H1 (cell line): ENCODE measurements around the gene CCN6. TPM values are rescaled to one million over a fixed set of nuclear protein-coding genes. Genes with fewer than 3 reads are reported as not detected.

Experiments used
- CTCF ChIA-PET: fragments of 300-600 bp; sonication (Branson Sonifier 250); formaldehyde crosslinking; loops from one replicate; lab custom pipeline; 2021; ENCODE audit not compliant: partially characterized antibody; lab: Charles Lee
- POLR2A ChIA-PET: fragments of 300-600 bp; sonication (Branson Sonifier 250); formaldehyde crosslinking; loops from one replicate; lab custom pipeline; 2021; ENCODE audit warnings: inconsistent platforms; ENCODE audit not compliant: partially characterized antibody; lab: Charles Lee
- DNase-seq, 2 experiments: peaks; one replicate each; pipeline versions ENCODE4 v3.0.0 to v3.0.0-alpha.2; 2010 to 2022; ENCODE audit warnings: low spot score in 2 of 2, low read depth in 1 of 2, mixed read lengths in 1 of 2
- FAIRE-seq: peaks from 2 replicates; lab custom pipeline; 2011; peaks lifted over from hg19 to GRCh38; lab: Jason Lieb, UNC
- H2AFZ ChIP-seq: 2 replicates; pipeline ENCODE4 v1.8.1; 2012; ENCODE audit warnings: low read length, inconsistent platforms
- H2AK5ac ChIP-seq: 2 replicates; pipeline ENCODE4 v1.6.1; 2013; ENCODE audit warnings: low read depth, low read length
- H2BK120ac ChIP-seq: replicated peaks from 2 replicates; pipeline ENCODE3; 2013; ENCODE audit warnings: low read depth, low read length, inconsistent platforms
- H2BK12ac ChIP-seq: 2 replicates; pipeline ENCODE4 v1.6.1; 2013; ENCODE audit warnings: low read depth, low read length
- H2BK15ac ChIP-seq: 2 replicates; pipeline ENCODE4 v1.6.1; 2013; ENCODE audit warnings: low read length
- H2BK20ac ChIP-seq: 2 replicates; pipeline ENCODE4 v1.6.1; 2013; ENCODE audit warnings: low read length
- H2BK5ac ChIP-seq: 2 replicates; pipeline ENCODE4 v1.6.1; 2013; ENCODE audit warnings: low read depth, low read length
- H3K14ac ChIP-seq: 2 replicates; pipeline ENCODE4 v1.6.1; 2013; ENCODE audit warnings: inconsistent platforms; ENCODE audit not compliant: insufficient read length
- H3K18ac ChIP-seq: 2 replicates; pipeline ENCODE4 v1.6.1; 2013; ENCODE audit warnings: low read length; ENCODE audit errors: extremely low read depth
- H3K23ac ChIP-seq: 2 replicates; pipeline ENCODE4 v1.6.1; 2013; ENCODE audit warnings: inconsistent platforms; ENCODE audit not compliant: insufficient read length
- H3K23me2 ChIP-seq: 2 replicates; pipeline ENCODE4 v1.6.1; 2013; ENCODE audit warnings: low read depth, low read length
- H3K27ac ChIP-seq: 2 replicates; pipeline ENCODE4 v1.6.1; 2011; ENCODE audit warnings: low read depth, low read length, inconsistent platforms
- H3K27me3 ChIP-seq, 4 experiments: replicated peaks in 1 of 4; 1 replicate in 1 of 4; 2 replicates in 3 of 4; pipeline versions ENCODE4 v1.6.1 to v1.8.1; 2011 to 2013; ENCODE audit warnings: low read length in 3 of 4, mild to moderate bottlenecking in 3 of 4, inconsistent platforms in 2 of 4, mixed read lengths in 2 of 4, moderate library complexity in 1 of 4; ENCODE audit not compliant: control insufficient read depth in 3 of 4, insufficient read depth in 3 of 4; ENCODE audit errors: extremely low read depth in 1 of 4
- H3K36me3 ChIP-seq, 4 experiments: 2 replicates each; pipeline versions ENCODE4 v1.6.1 to v1.8.1; 2011 to 2013; ENCODE audit warnings: mild to moderate bottlenecking in 4 of 4, low read length in 3 of 4, moderate library complexity in 2 of 4, control low read depth in 1 of 4, inconsistent platforms in 1 of 4; ENCODE audit not compliant: insufficient read depth in 4 of 4, control insufficient read depth in 2 of 4
- H3K4ac ChIP-seq: replicated peaks from 2 replicates; pipeline ENCODE3; 2013; ENCODE audit warnings: low read length, low read depth, mixed read lengths, inconsistent platforms; ENCODE audit not compliant: insufficient read length
- H3K4me1 ChIP-seq, 4 experiments: replicated peaks in 1 of 4; 1 replicate in 1 of 4; 2 replicates in 3 of 4; pipeline versions ENCODE4 v1.6.1 to v1.8.1; 2011 to 2013; ENCODE audit warnings: low read length in 3 of 4, inconsistent platforms in 2 of 4, mixed read lengths in 1 of 4; ENCODE audit not compliant: insufficient read depth in 4 of 4, control insufficient read depth in 3 of 4
- H3K4me2 ChIP-seq, 2 experiments: 2 replicates each; pipeline versions ENCODE4 v1.6.1 to v1.8.1; 2011 to 2013; ENCODE audit warnings: low read depth in 2 of 2, low read length in 2 of 2, control low read depth in 1 of 2, inconsistent platforms in 1 of 2, mild to moderate bottlenecking in 1 of 2; ENCODE audit not compliant: insufficient read depth in 1 of 2
- H3K4me3 ChIP-seq, 4 experiments: fragments of 200-600, 300-600 bp in 1 of 4; sonication (generic), shearing (Covaris generic), sonication (Bioruptor Twin) in 1 of 4; 2 replicates each; pipeline versions ENCODE4 v1.5.1 to v1.8.1; 2011 to 2016; ENCODE audit warnings: low read length in 4 of 4, low read depth in 3 of 4, control low read depth in 2 of 4, inconsistent platforms in 2 of 4, mild to moderate bottlenecking in 2 of 4, mixed read lengths in 1 of 4, moderate library complexity in 1 of 4; ENCODE audit not compliant: insufficient read depth in 2 of 4; ENCODE audit errors: extremely low read depth in 1 of 4
- H3K56ac ChIP-seq: replicated peaks from 2 replicates; pipeline ENCODE3; 2013; ENCODE audit warnings: low read depth, mild to moderate bottlenecking, mixed read lengths, low read length, inconsistent platforms; ENCODE audit not compliant: insufficient read length
- H3K79me1 ChIP-seq: 2 replicates; pipeline ENCODE4 v1.6.1; 2013; ENCODE audit warnings: low read depth, low read length, control low read depth
- H3K79me2 ChIP-seq, 2 experiments: 2 replicates each; pipeline versions ENCODE4 v1.6.1 to v1.8.1; 2012 to 2013; ENCODE audit warnings: low read length in 2 of 2, mild to moderate bottlenecking in 2 of 2, inconsistent platforms in 1 of 2; ENCODE audit not compliant: insufficient read depth in 2 of 2, control insufficient read depth in 1 of 2
- H3K9ac ChIP-seq, 4 experiments: replicated peaks in 1 of 4; 1 replicate in 1 of 4; 2 replicates in 3 of 4; pipeline versions ENCODE4 v1.6.1 to v1.8.1; 2011 to 2013; ENCODE audit warnings: low read depth in 3 of 4, low read length in 3 of 4, control low read depth in 2 of 4, mild to moderate bottlenecking in 2 of 4, moderate library complexity in 2 of 4, inconsistent platforms in 1 of 4; ENCODE audit errors: extremely low read depth in 1 of 4
- H3K9me3 ChIP-seq, 2 experiments: 2 replicates each; pipeline versions ENCODE4 v1.6.1 to v1.8.1; 2012 to 2013; ENCODE audit warnings: mild to moderate bottlenecking in 2 of 2, moderate library complexity in 2 of 2, control low read depth in 1 of 2, inconsistent platforms in 1 of 2, low read depth in 1 of 2, low read length in 1 of 2, mixed read lengths in 1 of 2; ENCODE audit not compliant: insufficient read depth in 2 of 2
- H4K20me1 ChIP-seq, 2 experiments: replicated peaks in 1 of 2; 2 replicates each; pipeline versions ENCODE3 to v1.8.1; 2011 to 2013; ENCODE audit warnings: inconsistent platforms in 2 of 2, low read length in 2 of 2, mild to moderate bottlenecking in 1 of 2; ENCODE audit not compliant: insufficient read depth in 2 of 2, control insufficient read depth in 1 of 2
- H4K5ac ChIP-seq: 2 replicates; pipeline ENCODE4 v1.6.1; 2013; ENCODE audit warnings: low read length, low read depth, mixed read lengths, inconsistent platforms; ENCODE audit not compliant: insufficient read length
- H4K8ac ChIP-seq: 2 replicates; pipeline ENCODE4 v1.8.0; 2013; ENCODE audit warnings: mild to moderate bottlenecking, moderate library complexity, low read length, inconsistent platforms; ENCODE audit not compliant: insufficient read depth; ENCODE audit errors: extremely low read depth
- H4K91ac ChIP-seq: replicated peaks from 2 replicates; pipeline ENCODE3; 2013; ENCODE audit warnings: low read length, mixed read lengths, inconsistent platforms; ENCODE audit not compliant: insufficient read length
- BCL11A ChIP-seq, 2 experiments: IDR thresholded peaks; one replicate each; pipeline ENCODE4 v1.6.1; 2011; ENCODE audit warnings: low read depth in 2 of 2, low read length in 2 of 2, mild to moderate bottlenecking in 2 of 2
- BRCA1 ChIP-seq: IDR thresholded peaks from 2 replicates; pipeline ENCODE4 v1.6.1; 2012; ENCODE audit warnings: low read depth, low read length, improper control_type of control experiment
- CBX5 ChIP-seq: fragments of 300-800, 300-1000 bp; sonication (generic); IDR thresholded peaks from 2 replicates; pipeline ENCODE4 v1.7.1; 2016; ENCODE audit warnings: antibody characterized with exemption, low read length, low read depth
- CTCF ChIP-seq, 3 experiments: IDR thresholded peaks; 1 replicate in 2 of 3; 2 replicates in 1 of 3; pipeline versions ENCODE4 v1.5.1 to v1.6.1; 2011; ENCODE audit warnings: low read length in 3 of 3, mild to moderate bottlenecking in 3 of 3, inconsistent platforms in 2 of 3, low read depth in 1 of 3, moderate library complexity in 1 of 3; ENCODE audit not compliant: insufficient read depth in 1 of 3; ENCODE audit errors: control extremely low read depth in 1 of 3
- EGR1 ChIP-seq: IDR thresholded peaks from 2 replicates; pipeline ENCODE4 v1.6.1; 2011; ENCODE audit warnings: low read depth, low read length, borderline replicate concordance
- NANOG ChIP-seq: IDR thresholded peaks from 2 replicates; pipeline ENCODE4 v1.6.1; 2011; ENCODE audit warnings: low read length, low read depth, mild to moderate bottlenecking, inconsistent platforms; ENCODE audit not compliant: insufficient read depth, poor library complexity, severe bottlenecking
- POU5F1 ChIP-seq: IDR thresholded peaks from 2 replicates; pipeline ENCODE4 v1.6.1; 2011; ENCODE audit warnings: low read depth, mild to moderate bottlenecking, low read length, moderate library complexity
- RBBP5 ChIP-seq: IDR thresholded peaks from 2 replicates; pipeline ENCODE4 v1.7.1; 2012; ENCODE audit warnings: low read depth, mild to moderate bottlenecking, inconsistent platforms, low read length, moderate library complexity, borderline replicate concordance
- RFX5 ChIP-seq: IDR thresholded peaks from 2 replicates; pipeline ENCODE4 v1.6.1; 2011; ENCODE audit warnings: low read depth, low read length, improper control_type of control experiment, borderline replicate concordance
- RNF2 ChIP-seq: fragments of 200-900, 300-1000 bp; sonication (generic); IDR thresholded peaks from 2 replicates; pipeline ENCODE4 v1.7.1; 2016; ENCODE audit warnings: borderline replicate concordance, low read depth, mild to moderate bottlenecking, antibody characterized with exemption, low read length; ENCODE audit not compliant: poor library complexity, severe bottlenecking; ENCODE audit errors: missing control alignments
- SP4 ChIP-seq: IDR thresholded peaks from 2 replicates; pipeline ENCODE4 v1.6.1; 2012; ENCODE audit warnings: low read length, inconsistent platforms
- ZNF274 ChIP-seq: IDR thresholded peaks from 2 replicates; pipeline ENCODE4 v1.7.0; 2012; ENCODE audit warnings: low read length, borderline replicate concordance; ENCODE audit errors: extremely low read depth
- WGBS, 2 experiments: shearing (Covaris generic) in 1 of 2; methylation state at CpG; one replicate each; pipeline versions ENCODE4 v1.1.6 to v1.1.7; 2013 to 2015; ENCODE audit warnings: low lambda C conversion rate in 2 of 2, mixed read lengths in 2 of 2, inconsistent platforms in 1 of 2, low coverage in 1 of 2, missing lambda C conversion rate in 1 of 2; ENCODE audit not compliant: insufficient replicate concordance in 2 of 2, insufficient coverage in 1 of 2, insufficient read length in 1 of 2; ENCODE audit errors: extremely low coverage in 1 of 2, missing lambda C conversion rate in 1 of 2; 5-methylcytosine and 5-hydroxymethylcytosine counted together
- polyA plus RNA-seq, 7 experiments: library from polyadenylated mRNA; depleted of rRNA in 3 of 7; stranded (reverse) in 5 of 7; unstranded in 2 of 7; fragments of >200 nt in 5 of 7; fragments of 200-250 nt in 2 of 7; gene quantifications; 1 replicate in 5 of 7; 2 replicates in 1 of 7; 4 replicates in 1 of 7; pipeline versions ENCODE4 v1.2.1 to v1.2.3, GENCODE V29; 2011 to 2013; ENCODE audit warnings: missing spikeins in 2 of 7, mixed read lengths in 2 of 7
- total RNA-seq: library from RNA; stranded (reverse); fragmentation: NEBNext Ultra II Directional; extraction: Animal tissue kit (Norgen Biotek cat#: 25700); gene quantifications from 2 replicates; pipeline ENCODE4 v1.2.1, GENCODE V29; 2021

The CCN6 gene
- total and polyA plus RNA-seq, 2 of the 8 experiments (the other 6 are each of a cell fraction or from before 2014, with no cell fraction given) = not detected

DNA sequence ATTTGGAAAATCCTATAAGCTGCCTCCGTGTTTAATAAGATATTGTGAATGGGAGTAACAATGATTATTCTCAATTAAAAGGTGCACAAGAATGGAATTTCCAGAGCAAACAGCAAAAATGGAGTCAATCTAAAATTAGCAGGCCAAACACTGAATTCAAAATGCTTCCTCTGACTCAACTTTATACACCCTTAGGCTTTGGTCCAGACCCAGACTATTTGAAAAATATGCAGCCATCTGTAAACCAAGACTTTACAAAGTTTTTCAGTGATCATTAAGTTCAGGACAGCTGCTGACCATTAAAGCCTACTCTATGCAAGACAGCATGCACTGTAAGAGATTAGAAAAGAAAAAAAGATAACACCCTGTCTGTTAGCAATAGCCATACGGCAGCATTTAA is 39.4 kb upstream of the CCN6 start:
- POLR2A ChIA-PET = no interaction called here
- Histone ChIP-seq H4K91ac (no peak overlapping the region), H4K5ac (no peak overlapping the region), H2BK12ac (no peak overlapping the region), H3K14ac (no peak overlapping the region), H2BK5ac (no peak overlapping the region), H2AFZ (no peak overlapping the region), H2BK15ac (no peak overlapping the region), H3K27ac (no peak overlapping the region), H3K36me3 (no peaks in the 10 kb centered on the region), H2BK20ac (no peak overlapping the region), H3K18ac (no peak overlapping the region), H3K23me2 (no peaks in the 10 kb centered on the region), H2AK5ac (no peak overlapping the region), H3K79me1 (no peaks in the 10 kb centered on the region), H3K4ac (no peak overlapping the region), H4K8ac (no peak overlapping the region), H3K9me3 (no peaks in the 10 kb centered on the region), H2BK120ac (no peak overlapping the region), H3K23ac (no peak overlapping the region), H3K56ac (no peak overlapping the region), H3K27me3 (no peaks in the 10 kb centered on the region), H3K79me2 (no peaks in the 10 kb centered on the region), H3K4me3 (no peak overlapping the region), H3K9ac (no peak overlapping the region), H4K20me1 (no peaks in the 10 kb centered on the region), H3K4me1 (no peaks in the 10 kb centered on the region), H3K4me2 (no peak overlapping the region)
- WGBS, 2 experiments = 90% methylated on average over 2 of the region's 2 CpGs; no CpG with 5 or more reads in 1 of the 2 experiments
- DNase-seq (no peak), FAIRE-seq (no peak)
- CTCF ChIA-PET = interaction anchor here (0.6 to 12.2 kb wide), 5 partner anchors 13 to 57 kb away, joined by 3 to 92 read pairs (median 3); no protein-coding TSS in a partner anchor
- TF ChIP-seq RFX5 = no peak
- no peak for TF ChIP-seq RBBP5
- TF ChIP-seq EGR1 = no peak
- TF ChIP-seq NANOG = no peak
- no peak for TF ChIP-seq ZNF274
- TF ChIP-seq BCL11A (IDR thresholded peaks at IDR 0.05; ENCODE audit: low read depth in 2 of 2, low read length in 2 of 2) = no peak
- no peak for TF ChIP-seq BRCA1
- TF ChIP-seq CBX5 = no peak
- TF ChIP-seq POU5F1 = no peak
- TF ChIP-seq CTCF (IDR thresholded peaks at IDR 0.05; ENCODE audit: control extremely low read depth in 1 of 3, insufficient read depth in 1 of 3, low read depth in 1 of 3, low read length in 3 of 3) = no peak
- no peak for TF ChIP-seq SP4
- TF ChIP-seq RNF2 = no peak
